Activated CD8-positive, alpha-beta memory T cell treated with anti-CD3 and anti-CD28 coated beads, Interleukin-2, amount 50 U/mL, for 24 hours (primary cell): Measurements from ENCODE around the gene FGL2.
"Not testable (repeated sequence)": the region's sequence is repeated elsewhere in the genome, so short reads cannot be mapped to it uniquely, and the experiment has no call there.

Experiments used
- DNase-seq: peaks from one replicate; pipeline ENCODE4 v3.0.0-alpha.2; 2020; ENCODE audit errors: extremely low read depth

The FGL2 gene

GRCh38 chr7:77157034-77157433 is 42.6 kb downstream of the FGL2 start:
- not testable (repeated sequence) for DNase-seq

- not testable (repeated sequence) for DNase-seq
Measured at GRCh38 chr7:77155601-77156377, 43.8 kb downstream of the FGL2 start.

- not testable (repeated sequence) for DNase-seq
Measured at GRCh38 chr7:77154917-77155464, 44.6 kb downstream of the FGL2 start.

- not testable (repeated sequence) for DNase-seq
Measured at GRCh38 chr7:77152232-77152631, 47.4 kb downstream of the FGL2 start.
